ENCODE measurements around the gene PTPRE. TPM values are rescaled to one million over a fixed set of nuclear protein-coding genes. Genes with fewer than 3 reads are reported as not detected.

The PTPRE gene
- total RNA-seq, 2 experiments from 2014 or later = 19.9 to 22.3 TPM

- H3K36me3 Mint-ChIP-seq (ENCODE audit: low read depth) = no peaks in the 10 kb centered on the region
- POLR2A ChIA-PET = interaction anchor here (0.6 kb wide), 1 partner anchor 12 kb away, joined by 3 read pairs; no protein-coding TSS in a partner anchor
- intact Hi-C loops (cut with micrococcal nuclease) = no loop called here
- CTCF ChIA-PET = no interaction called here
- no peaks in the 10 kb centered on the region for H3K9me3 Mint-ChIP-seq
- no peak overlapping the region for H3K4me3 Mint-ChIP-seq
- no peak overlapping the region for H3K27ac Mint-ChIP-seq
- no peak for DNase-seq
- H3K4me1 Mint-ChIP-seq (ENCODE audit: low read depth) = no peaks in the 10 kb centered on the region
- TF ChIP-seq, protein P1, sequence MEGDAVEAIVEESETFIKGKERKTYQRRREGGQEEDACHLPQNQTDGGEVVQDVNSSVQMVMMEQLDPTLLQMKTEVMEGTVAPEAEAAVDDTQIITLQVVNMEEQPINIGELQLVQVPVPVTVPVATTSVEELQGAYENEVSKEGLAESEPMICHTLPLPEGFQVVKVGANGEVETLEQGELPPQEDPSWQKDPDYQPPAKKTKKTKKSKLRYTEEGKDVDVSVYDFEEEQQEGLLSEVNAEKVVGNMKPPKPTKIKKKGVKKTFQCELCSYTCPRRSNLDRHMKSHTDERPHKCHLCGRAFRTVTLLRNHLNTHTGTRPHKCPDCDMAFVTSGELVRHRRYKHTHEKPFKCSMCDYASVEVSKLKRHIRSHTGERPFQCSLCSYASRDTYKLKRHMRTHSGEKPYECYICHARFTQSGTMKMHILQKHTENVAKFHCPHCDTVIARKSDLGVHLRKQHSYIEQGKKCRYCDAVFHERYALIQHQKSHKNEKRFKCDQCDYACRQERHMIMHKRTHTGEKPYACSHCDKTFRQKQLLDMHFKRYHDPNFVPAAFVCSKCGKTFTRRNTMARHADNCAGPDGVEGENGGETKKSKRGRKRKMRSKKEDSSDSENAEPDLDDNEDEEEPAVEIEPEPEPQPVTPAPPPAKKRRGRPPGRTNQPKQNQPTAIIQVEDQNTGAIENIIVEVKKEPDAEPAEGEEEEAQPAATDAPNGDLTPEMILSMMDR (IDR thresholded peaks at IDR 0.05) = no peak
- H3K27me3 Mint-ChIP-seq = no peaks in the 10 kb centered on the region
- ATAC-seq = no peak
Observed at GRCh38 chr10:127952575-127952869, 45.6 kb downstream of the PTPRE start.

- POLR2A ChIA-PET = no interaction called here
- no peaks in the 10 kb centered on the region for H3K4me1 Mint-ChIP-seq (ENCODE audit: low read depth)
- CTCF ChIA-PET = no interaction called here
- H3K9me3 Mint-ChIP-seq = no peaks in the 10 kb centered on the region
- no peak overlapping the region for H3K4me3 Mint-ChIP-seq
- H3K36me3 Mint-ChIP-seq (ENCODE audit: low read depth) = no peaks in the 10 kb centered on the region
- DNase-seq (no peak), ATAC-seq (no peak)
- TF ChIP-seq, protein P1 (IDR thresholded peaks at IDR 0.05) = no peak
- intact Hi-C loops (cut with micrococcal nuclease) = no loop called here
- H3K27ac Mint-ChIP-seq = no peak overlapping the region
- H3K27me3 Mint-ChIP-seq = no peaks in the 10 kb centered on the region
Observed at GRCh38 chr10:127952918-127953317, 46.0 kb downstream of the PTPRE start.

DNA sequence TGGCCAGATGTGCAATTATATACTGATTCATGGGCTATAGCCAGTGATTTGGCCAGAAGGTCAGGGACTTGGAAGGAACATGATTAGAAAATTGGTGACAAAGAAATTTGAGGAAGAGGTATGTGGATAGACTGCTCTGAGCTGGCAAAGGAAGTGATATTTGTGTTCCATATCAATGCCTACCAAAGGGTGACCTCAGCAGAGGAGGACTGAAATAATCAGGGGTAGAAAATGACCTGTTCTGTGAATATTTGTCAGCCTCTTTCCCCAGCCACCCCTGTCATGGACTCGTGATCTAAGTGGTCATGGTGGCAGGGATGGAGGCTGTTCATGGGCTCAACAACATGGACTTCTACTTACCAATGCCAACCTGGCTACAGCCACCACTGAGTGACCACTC is 47.0 kb downstream of the PTPRE start:
- ATAC-seq (no peak), DNase-seq (no peak)
- ChIA-PET POLR2A (no interaction called here), CTCF (no interaction called here)
- H3K36me3 Mint-ChIP-seq (ENCODE audit: low read depth) = no peaks in the 10 kb centered on the region
- TF ChIP-seq, protein P1 (IDR thresholded peaks at IDR 0.05) = no peak
- H3K27ac Mint-ChIP-seq = no peak overlapping the region
- intact Hi-C loops (cut with micrococcal nuclease) = no loop called here
- H3K4me1 Mint-ChIP-seq (ENCODE audit: low read depth) = no peaks in the 10 kb centered on the region
- H3K4me3 Mint-ChIP-seq = no peak overlapping the region
- H3K27me3 Mint-ChIP-seq = peaks cover 5% of the 10 kb centered on the region
- no peaks in the 10 kb centered on the region for H3K9me3 Mint-ChIP-seq

- CTCF ChIA-PET = interaction anchor here (0.8 kb wide), 1 partner anchor 14 kb away, joined by 3 read pairs; no protein-coding TSS in a partner anchor
- POLR2A ChIA-PET = no interaction called here
- no peak overlapping the region for H3K4me3 Mint-ChIP-seq
- DNase-seq = no peak
- no peak overlapping the region for H3K27ac Mint-ChIP-seq
- H3K4me1 Mint-ChIP-seq (ENCODE audit: low read depth) = no peaks in the 10 kb centered on the region
- TF ChIP-seq, protein P1 (IDR thresholded peaks at IDR 0.05) = no peak
- H3K9me3 Mint-ChIP-seq = no peaks in the 10 kb centered on the region
- H3K27me3 Mint-ChIP-seq = peaks cover 14% of the 10 kb centered on the region
- no peaks in the 10 kb centered on the region for H3K36me3 Mint-ChIP-seq (ENCODE audit: low read depth)
- ATAC-seq = no peak
- intact Hi-C loops (cut with micrococcal nuclease) = no loop called here
Observed at GRCh38 chr10:127959428-127959827, 52.5 kb downstream of the PTPRE start.

GRCh38 chr10:127961071-127961470 is 54.2 kb downstream of the PTPRE start:
- Mint-ChIP-seq H3K4me1 (ENCODE audit: low read depth) (no peaks in the 10 kb centered on the region), H3K27me3 (peaks cover 14% of the 10 kb centered on the region), H3K4me3 (no peak overlapping the region), H3K27ac (no peak overlapping the region), H3K9me3 (no peaks in the 10 kb centered on the region), H3K36me3 (ENCODE audit: low read depth) (no peaks in the 10 kb centered on the region)
- no peak for DNase-seq
- TF ChIP-seq, protein P1 (IDR thresholded peaks at IDR 0.05) = no peak
- ATAC-seq = no peak
- ChIA-PET POLR2A (no interaction called here), CTCF (no interaction called here)
- intact Hi-C loops (cut with micrococcal nuclease) = no loop called here

All from activated CD8-positive, alpha-beta T cell treated with anti-CD3 and anti-CD28 coated beads for 36 hours (primary cell).